Measurements from ENCODE around the gene PNRC2.

GRCh38 chr1:23927097-23927496 lies 32.5 kb upstream of the PNRC2 start:
- no peak for TF ChIP-seq POLR2A (IDR thresholded peaks at IDR 0.05; ENCODE audit: low read depth, low read length)
- TF ChIP-seq CTCF (IDR thresholded peaks at IDR 0.05; ENCODE audit: extremely low read depth in 1 of 2, insufficient read depth in 1 of 2, low read depth in 1 of 2, low read length in 2 of 2) = no peak
- TF ChIP-seq POLR2AphosphoS5 (IDR thresholded peaks at IDR 0.05; ENCODE audit: insufficient read depth, low read depth, low read length) = no peak
- TF ChIP-seq EZH2 (IDR thresholded peaks at IDR 0.05; ENCODE audit: borderline replicate concordance, low read depth, low read length, severe bottlenecking) = no peak
- TF ChIP-seq MAX (IDR thresholded peaks at IDR 0.05; ENCODE audit: insufficient read depth, insufficient read length) = no peak
- TF ChIP-seq FOS (IDR thresholded peaks at IDR 0.05; ENCODE audit: borderline replicate concordance, insufficient read depth, low read length) = no peak

Measured in endothelial cell of umbilical vein (primary cell).